NCI-H82 treated with DMSO at 0.1 percent for 48 hours (cell line): Measurements from ENCODE around the gene FERD3L.

Source experiments
- DNase-seq: peaks from one replicate; lab custom pipeline; 2025; ENCODE audit not compliant: unreplicated experiment; lab: John Stamatoyannopoulos, UW

FERD3L gene

DNA sequence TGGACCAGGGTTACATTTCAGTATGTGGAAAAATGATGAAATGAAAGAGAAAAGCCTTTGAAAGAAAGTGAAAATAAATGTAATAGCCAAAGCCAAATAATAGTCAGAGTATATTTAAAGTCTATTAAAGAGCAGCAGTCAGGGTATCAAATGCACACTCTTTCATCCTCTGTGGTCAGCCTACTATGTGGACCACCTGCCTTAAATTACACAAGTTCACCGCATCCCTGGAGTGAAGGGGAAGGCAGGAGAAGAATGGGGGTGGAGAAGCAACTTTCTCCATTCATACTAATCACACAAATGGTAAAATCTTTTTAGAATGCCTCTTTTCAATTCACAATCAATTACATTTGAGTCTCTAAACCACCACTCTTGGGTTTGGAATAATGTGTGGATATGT lies 43.7 kb downstream of the FERD3L start:
- DNase-seq, result no peak

DNA sequence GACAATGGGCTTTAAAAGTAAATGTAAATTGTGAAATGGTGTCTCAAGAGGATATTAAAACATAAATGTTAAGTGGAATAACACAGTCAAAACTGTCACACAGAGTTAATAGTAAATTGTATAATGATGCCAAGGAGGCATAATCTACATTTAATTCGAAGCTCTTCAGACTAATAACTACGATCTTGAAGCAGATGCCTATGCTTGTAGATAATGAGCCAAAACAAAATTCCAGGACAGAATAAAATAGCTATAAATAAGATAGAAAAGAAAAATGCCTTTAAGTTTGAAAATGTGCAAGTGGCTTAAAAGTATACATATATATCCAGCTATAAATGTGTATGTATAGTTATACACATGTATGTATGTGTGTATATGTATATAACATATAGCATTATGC lies 45.3 kb downstream of the FERD3L start:
- DNase-seq, result no peak

DNA sequence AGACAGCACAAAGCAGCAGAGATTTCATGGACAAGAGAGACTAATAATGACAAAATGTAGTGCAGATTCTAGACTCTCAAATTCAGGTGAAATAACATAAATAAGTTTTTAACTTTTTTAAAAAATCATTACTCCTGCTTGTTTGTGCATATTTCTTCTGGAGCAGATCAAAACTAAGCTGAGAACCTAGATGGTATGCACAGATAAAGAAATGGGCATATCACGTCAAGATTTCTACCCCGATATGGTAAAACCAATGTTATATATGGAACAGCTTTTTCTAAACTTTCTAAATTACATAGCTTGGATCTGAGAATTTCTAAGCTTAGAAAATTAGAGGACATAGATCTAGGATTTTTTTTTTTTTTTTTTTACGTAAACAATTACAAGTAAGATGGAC lies 46.0 kb downstream of the FERD3L start:
- DNase-seq, result no peak

DNA sequence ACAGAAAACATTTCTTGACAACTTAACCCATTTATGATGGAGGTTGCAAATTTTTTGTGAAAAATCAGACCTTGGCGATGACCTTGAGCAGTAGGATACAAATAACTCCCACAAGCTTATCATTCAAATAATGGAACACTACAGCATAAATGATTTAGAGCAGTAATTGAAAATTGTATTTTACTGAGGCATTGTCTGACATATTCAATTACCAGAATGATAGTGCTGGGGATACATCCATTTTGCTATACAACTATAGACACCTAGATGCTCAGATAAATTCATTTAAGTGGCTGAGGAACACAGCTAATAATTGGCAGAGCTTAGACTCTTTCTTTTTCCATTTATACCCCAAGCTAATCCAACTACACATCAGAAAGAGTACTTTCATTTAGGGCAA lies 46.7 kb downstream of the FERD3L start:
- no peak for DNase-seq

DNA sequence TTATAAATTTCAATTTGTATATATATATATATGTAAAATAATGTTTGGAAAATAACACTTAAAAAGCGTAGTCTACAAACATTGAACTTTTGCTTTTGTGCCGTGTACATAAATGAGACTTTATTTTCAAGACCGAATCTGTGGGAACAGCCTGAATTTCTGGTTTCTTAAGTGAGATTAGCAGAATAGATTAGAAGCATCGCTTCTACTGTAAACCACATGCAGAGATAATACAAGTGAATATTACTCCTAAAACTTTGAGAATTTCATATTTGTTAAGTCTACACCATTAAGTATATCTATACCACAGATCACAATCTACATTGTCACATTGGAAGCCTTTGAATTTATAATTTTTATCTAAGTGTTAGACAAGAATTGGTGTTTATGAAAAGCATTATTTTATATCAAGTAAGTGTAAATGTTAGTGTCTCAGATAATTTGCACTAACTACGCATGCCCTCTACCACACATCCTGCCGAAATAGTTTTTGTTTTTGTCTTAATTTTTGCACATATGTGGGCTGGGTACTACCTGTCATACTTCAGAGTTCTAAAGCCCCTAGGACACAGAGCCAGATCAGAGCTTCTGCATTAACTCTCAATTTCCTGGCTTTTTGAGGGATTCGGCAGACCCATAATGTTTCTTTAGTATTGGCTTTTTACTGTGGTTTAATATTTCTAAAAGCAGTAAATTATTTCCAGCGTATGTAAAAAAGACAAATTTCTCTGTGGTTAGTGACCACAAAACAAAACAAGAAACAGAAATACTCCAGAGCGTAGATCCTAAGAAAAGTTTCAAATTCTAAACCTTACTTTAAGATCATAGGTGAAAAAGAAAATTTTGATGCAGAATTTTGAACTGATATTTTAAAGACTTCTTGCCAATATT lies 47.8 kb downstream of the FERD3L start:
- DNase-seq, result no peak

DNA sequence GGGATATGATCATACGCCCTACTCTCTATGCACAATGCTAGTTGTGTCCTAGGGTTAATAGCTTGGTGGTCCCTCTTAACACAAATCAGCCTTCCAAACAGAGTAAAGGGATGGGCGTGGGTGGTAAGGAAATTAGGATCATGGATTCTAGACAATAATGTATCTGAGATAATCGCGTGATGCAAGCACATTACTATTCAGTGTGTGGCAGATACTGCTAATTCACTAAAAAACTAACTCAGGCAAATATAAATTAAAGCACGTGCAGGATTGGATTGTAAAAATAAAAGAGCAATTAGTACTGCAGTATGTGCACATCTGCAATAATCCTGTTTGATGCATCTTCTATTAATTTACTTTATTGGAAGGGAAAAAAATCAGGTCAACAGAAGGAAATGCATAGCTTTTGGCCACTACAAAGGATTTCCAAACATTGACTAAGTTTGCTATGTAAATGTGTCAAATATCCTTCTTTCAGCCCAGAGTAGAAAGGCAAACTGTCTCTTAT lies 49.8 kb downstream of the FERD3L start:
- no peak for DNase-seq
